ENCODE measurements around the gene NTN4.
"Not testable (repeated sequence)": the region's sequence is repeated elsewhere in the genome, so short reads cannot be mapped to it uniquely, and the experiment has no call there.

The NTN4 gene

DNA sequence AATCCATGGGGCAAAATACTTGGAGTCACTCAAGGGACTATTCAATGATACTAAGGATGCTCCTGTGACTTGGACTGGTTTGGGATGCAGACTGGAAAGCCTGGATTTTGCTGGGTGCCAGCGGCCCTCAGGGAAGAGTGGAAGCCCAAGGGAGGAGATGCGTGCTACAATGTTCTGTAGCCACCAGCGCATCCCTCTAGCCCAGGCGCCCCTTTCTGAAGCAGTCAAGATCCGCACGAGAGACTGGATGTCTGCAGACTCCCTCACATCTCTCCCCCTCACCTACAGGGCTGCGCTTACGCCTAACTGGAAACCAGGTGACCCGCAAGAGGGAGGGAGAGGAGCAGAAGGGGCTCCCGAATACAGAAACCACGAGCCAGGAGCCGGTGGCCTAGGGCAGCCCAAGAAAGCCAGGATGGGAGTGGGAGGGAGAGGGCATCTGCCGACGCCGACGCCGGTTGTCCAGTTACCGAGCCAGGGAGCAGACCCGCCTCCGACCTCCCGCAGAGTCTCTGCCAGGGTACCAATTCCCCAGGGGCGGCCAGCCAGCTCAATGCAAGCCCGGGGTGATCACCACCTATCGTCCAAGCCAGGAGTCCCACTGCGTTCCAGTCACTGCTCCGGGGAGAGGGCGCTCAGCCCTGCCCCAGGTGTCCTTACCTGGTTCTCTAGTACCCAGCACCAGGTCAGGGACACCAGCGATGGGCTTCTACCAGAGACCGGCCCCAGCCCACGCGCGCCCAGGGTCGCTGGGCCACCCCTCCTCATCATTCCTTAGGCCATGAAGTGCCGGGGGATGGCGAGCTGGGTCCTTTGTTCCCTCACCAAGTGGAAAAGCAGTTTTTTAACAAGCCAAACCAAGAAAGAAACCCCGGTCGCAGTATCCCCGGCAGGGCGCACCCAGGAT is 1.2 kb downstream of the NTN4 start:
- DNase-seq = peak; percentile 50
- peaks cover 6% of the 10 kb centered on the region for H3K4me1 Mint-ChIP-seq
- TF ChIP-seq, protein P1, sequence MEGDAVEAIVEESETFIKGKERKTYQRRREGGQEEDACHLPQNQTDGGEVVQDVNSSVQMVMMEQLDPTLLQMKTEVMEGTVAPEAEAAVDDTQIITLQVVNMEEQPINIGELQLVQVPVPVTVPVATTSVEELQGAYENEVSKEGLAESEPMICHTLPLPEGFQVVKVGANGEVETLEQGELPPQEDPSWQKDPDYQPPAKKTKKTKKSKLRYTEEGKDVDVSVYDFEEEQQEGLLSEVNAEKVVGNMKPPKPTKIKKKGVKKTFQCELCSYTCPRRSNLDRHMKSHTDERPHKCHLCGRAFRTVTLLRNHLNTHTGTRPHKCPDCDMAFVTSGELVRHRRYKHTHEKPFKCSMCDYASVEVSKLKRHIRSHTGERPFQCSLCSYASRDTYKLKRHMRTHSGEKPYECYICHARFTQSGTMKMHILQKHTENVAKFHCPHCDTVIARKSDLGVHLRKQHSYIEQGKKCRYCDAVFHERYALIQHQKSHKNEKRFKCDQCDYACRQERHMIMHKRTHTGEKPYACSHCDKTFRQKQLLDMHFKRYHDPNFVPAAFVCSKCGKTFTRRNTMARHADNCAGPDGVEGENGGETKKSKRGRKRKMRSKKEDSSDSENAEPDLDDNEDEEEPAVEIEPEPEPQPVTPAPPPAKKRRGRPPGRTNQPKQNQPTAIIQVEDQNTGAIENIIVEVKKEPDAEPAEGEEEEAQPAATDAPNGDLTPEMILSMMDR (IDR thresholded peaks at IDR 0.05) = no peak
- H3K36me3 Mint-ChIP-seq (ENCODE audit: low read depth) = no peaks in the 10 kb centered on the region
- H3K27me3 Mint-ChIP-seq (ENCODE audit: low read depth, poor library complexity) = peaks cover 90% of the 10 kb centered on the region
- peak overlapping the region; percentile 83 for H3K4me3 Mint-ChIP-seq
- no peaks in the 10 kb centered on the region for H3K9me3 Mint-ChIP-seq
- no peak overlapping the region for H3K27ac Mint-ChIP-seq

DNA sequence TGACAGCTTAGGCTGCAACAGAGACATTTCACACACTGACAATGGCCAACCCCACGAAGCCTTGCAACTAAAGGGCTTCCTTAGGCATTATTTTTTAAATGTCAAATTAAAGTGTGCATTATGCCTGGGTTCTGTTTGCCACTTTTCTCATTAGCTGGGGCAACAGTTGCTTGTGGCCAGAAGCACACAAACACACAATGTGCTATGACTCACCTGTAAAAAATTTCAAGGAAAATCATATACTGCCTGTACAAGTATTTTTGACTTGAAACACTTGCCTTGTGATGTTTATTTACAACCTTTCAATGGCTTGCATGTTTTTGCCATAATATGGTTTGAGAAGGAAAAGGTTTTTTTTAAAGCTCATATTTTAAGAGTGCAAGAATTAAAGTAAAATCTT is 1.9 kb downstream of the NTN4 start:
- Mint-ChIP-seq H3K4me3 (peak overlapping the region; percentile 83), H3K27me3 (ENCODE audit: low read depth, poor library complexity) (peaks cover 82% of the 10 kb centered on the region), H3K27ac (no peak overlapping the region), H3K36me3 (ENCODE audit: low read depth) (no peaks in the 10 kb centered on the region), H3K4me1 (peaks cover 6% of the 10 kb centered on the region), H3K9me3 (no peaks in the 10 kb centered on the region)
- TF ChIP-seq, protein P1 (IDR thresholded peaks at IDR 0.05) = no peak
- no peak for DNase-seq

- no peak for DNase-seq
- no peak overlapping the region for H3K27ac Mint-ChIP-seq
- TF ChIP-seq, protein P1 (IDR thresholded peaks at IDR 0.05) = no peak
- H3K36me3 Mint-ChIP-seq (ENCODE audit: low read depth) = no peaks in the 10 kb centered on the region
- no peaks in the 10 kb centered on the region for H3K9me3 Mint-ChIP-seq
- peaks cover 6% of the 10 kb centered on the region for H3K4me1 Mint-ChIP-seq
- H3K4me3 Mint-ChIP-seq = no peak overlapping the region
- peaks cover 74% of the 10 kb centered on the region for H3K27me3 Mint-ChIP-seq (ENCODE audit: low read depth, poor library complexity)
Observed at GRCh38 chr12:95787274-95787818, 3.2 kb downstream of the NTN4 start.

GRCh38 chr12:95784915-95785314 is 5.6 kb downstream of the NTN4 start:
- Mint-ChIP-seq H3K9me3 (no peaks in the 10 kb centered on the region), H3K27ac (no peak overlapping the region), H3K27me3 (ENCODE audit: low read depth, poor library complexity) (peaks cover 53% of the 10 kb centered on the region), H3K4me1 (no peaks in the 10 kb centered on the region), H3K4me3 (no peak overlapping the region), H3K36me3 (ENCODE audit: low read depth) (no peaks in the 10 kb centered on the region)
- DNase-seq = no peak
- TF ChIP-seq, protein P1 (IDR thresholded peaks at IDR 0.05) = no peak

GRCh38 chr12:95784286-95784685 is 6.3 kb downstream of the NTN4 start:
- Mint-ChIP-seq H3K27ac (no peak overlapping the region), H3K4me3 (no peak overlapping the region), H3K4me1 (no peaks in the 10 kb centered on the region), H3K36me3 (ENCODE audit: low read depth) (no peaks in the 10 kb centered on the region), H3K9me3 (no peaks in the 10 kb centered on the region), H3K27me3 (ENCODE audit: low read depth, poor library complexity) (peaks cover 47% of the 10 kb centered on the region)
- TF ChIP-seq, protein P1 (IDR thresholded peaks at IDR 0.05) = no peak
- no peak for DNase-seq

DNA sequence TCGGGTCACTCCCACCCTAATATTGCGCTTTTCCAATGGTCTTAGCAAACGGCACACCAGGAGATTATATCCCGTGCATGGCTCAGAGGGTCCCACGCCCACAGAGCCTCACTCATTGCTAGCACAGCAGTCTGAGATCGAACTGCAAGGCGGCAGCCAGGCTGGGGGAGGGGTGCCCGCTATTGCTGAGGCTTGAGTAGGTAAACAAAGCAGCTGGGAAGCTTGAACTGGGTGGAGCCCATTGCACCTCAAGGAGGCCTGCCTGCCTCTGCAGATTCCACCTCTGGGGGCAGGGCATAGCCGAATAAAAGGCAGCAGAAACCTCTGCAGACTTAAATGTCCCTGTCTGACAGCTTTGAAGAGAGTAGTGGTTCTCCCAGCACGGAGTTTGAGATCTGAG is 15.1 kb downstream of the NTN4 start:
- not testable (repeated sequence) for DNase-seq; H3K4me3 Mint-ChIP-seq; H3K27ac Mint-ChIP-seq; H3K36me3 Mint-ChIP-seq (ENCODE audit: low read depth); H3K27me3 Mint-ChIP-seq (ENCODE audit: low read depth, poor library complexity); H3K4me1 Mint-ChIP-seq
- H3K9me3 Mint-ChIP-seq = peaks cover 35% of the 10 kb centered on the region
